ENCODE measurements around the gene VMAC. TPM values are rescaled to one million over a fixed set of nuclear protein-coding genes. Genes with fewer than 3 reads are reported as not detected.
A peak's percentile ranks its signal among the peaks of the same experiment; 100 is the strongest.

VMAC gene
- total and polyA plus RNA-seq, 2 of the 13 experiments (the other 11 are each of a cell fraction or from before 2014, with no cell fraction given), result 2.4 TPM

GRCh38 chr19:5914946-5915781, 10.5 kb downstream of the VMAC start (continued):
- TF ChIP-seq ZNF576 (CRISPR knock-in tag; IDR thresholded peaks at IDR 0.05) (no peak), SIX1 (CRISPR knock-in tag; IDR thresholded peaks at IDR 0.05; ENCODE audit: borderline replicate concordance) (no peak), CREM (IDR thresholded peaks at IDR 0.05) (no peak), CREM (CRISPR knock-in tag; IDR thresholded peaks at IDR 0.05) (no peak), ZNF235 (CRISPR knock-in tag; IDR thresholded peaks at IDR 0.05; ENCODE audit: borderline replicate concordance) (no peak), ZNF737 (CRISPR knock-in tag; IDR thresholded peaks at IDR 0.05; ENCODE audit: borderline replicate concordance) (no peak), GATAD2A (CRISPR knock-in tag; IDR thresholded peaks at IDR 0.05) (0 out of 2 replicates have a peak, but pooled peaks have one; percentile 14), ZNF674 (CRISPR knock-in tag; IDR thresholded peaks at IDR 0.05; ENCODE audit: low read depth) (no peak), SMAD9 (CRISPR knock-in tag; IDR thresholded peaks at IDR 0.05) (no peak), ZNF460 (CRISPR knock-in tag; IDR thresholded peaks at IDR 0.05; ENCODE audit: borderline replicate concordance) (no peak), NCOA5 (CRISPR knock-in tag; IDR thresholded peaks at IDR 0.05) (no peak), ZC3H13 (CRISPR knock-in tag; IDR thresholded peaks at IDR 0.05) (peak; percentile 22; the same call in 1 of the 2 replicates), ZFP62 (CRISPR knock-in tag; IDR thresholded peaks at IDR 0.05) (no peak), ZNF329 (CRISPR knock-in tag; IDR thresholded peaks at IDR 0.05; ENCODE audit: low read depth) (0 out of 2 replicates have a peak, but pooled peaks have one; percentile 68), NR1H2 (CRISPR knock-in tag; IDR thresholded peaks at IDR 0.05; ENCODE audit: borderline replicate concordance, low read depth) (no peak), TBP (CRISPR knock-in tag; IDR thresholded peaks at IDR 0.05) (no peak), ETV6 (CRISPR knock-in tag; conservative IDR thresholded peaks at IDR 0.05) (no peak), FOXP1 (IDR thresholded peaks at IDR 0.05) (no peak), FOXP1 (CRISPR knock-in tag; IDR thresholded peaks at IDR 0.05) (no peak), REST (IDR thresholded peaks at IDR 0.05; ENCODE audit: borderline replicate concordance in 1 of 2, low read depth in 1 of 2, low read length in 2 of 2) (no peak), KMT2B (CRISPR knock-in tag; IDR thresholded peaks at IDR 0.05) (no peak), ZNF34 (CRISPR knock-in tag; IDR thresholded peaks at IDR 0.05; ENCODE audit: borderline replicate concordance) (no peak), ZNF556 (CRISPR knock-in tag; IDR thresholded peaks at IDR 0.05; ENCODE audit: borderline replicate concordance) (no peak), MAX (IDR thresholded peaks at IDR 0.05) (no peak)
- TF ChIP-seq, protein P1, sequence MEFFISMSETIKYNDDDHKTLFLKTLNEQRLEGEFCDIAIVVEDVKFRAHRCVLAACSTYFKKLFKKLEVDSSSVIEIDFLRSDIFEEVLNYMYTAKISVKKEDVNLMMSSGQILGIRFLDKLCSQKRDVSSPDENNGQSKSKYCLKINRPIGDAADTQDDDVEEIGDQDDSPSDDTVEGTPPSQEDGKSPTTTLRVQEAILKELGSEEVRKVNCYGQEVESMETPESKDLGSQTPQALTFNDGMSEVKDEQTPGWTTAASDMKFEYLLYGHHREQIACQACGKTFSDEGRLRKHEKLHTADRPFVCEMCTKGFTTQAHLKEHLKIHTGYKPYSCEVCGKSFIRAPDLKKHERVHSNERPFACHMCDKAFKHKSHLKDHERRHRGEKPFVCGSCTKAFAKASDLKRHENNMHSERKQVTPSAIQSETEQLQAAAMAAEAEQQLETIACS (CRISPR knock-in tag; IDR thresholded peaks at IDR 0.05), result no peak
- TF ChIP-seq, protein P2, sequence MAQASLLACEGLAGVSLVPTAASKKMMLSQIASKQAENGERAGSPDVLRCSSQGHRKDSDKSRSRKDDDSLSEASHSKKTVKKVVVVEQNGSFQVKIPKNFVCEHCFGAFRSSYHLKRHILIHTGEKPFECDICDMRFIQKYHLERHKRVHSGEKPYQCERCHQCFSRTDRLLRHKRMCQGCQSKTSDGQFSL (CRISPR knock-in tag; IDR thresholded peaks at IDR 0.05), result no peak
